Fibroblast of lung (primary cell): ENCODE results near the gene FAXC.

ENCODE experiments used
- EZH2 ChIP-seq: IDR thresholded peaks from 2 replicates; pipeline ENCODE4 v1.5.1; 2012; ENCODE audit warnings: low read length, control low read depth, mild to moderate bottlenecking; ENCODE audit errors: missing control alignments
- TF ChIP-seq, protein P1 (sequence below), 2 donors: IDR thresholded peaks in 1 of 2; conservative IDR thresholded peaks in 1 of 2; 1 replicate in 1 of 2; 2 replicates in 1 of 2; pipeline ENCODE4 v1.5.1; 2011 to 2012; ENCODE audit warnings: low read length in 2 of 2, control low read depth in 1 of 2, inconsistent platforms in 1 of 2, low read depth in 1 of 2, mild to moderate bottlenecking in 1 of 2

DNA sequence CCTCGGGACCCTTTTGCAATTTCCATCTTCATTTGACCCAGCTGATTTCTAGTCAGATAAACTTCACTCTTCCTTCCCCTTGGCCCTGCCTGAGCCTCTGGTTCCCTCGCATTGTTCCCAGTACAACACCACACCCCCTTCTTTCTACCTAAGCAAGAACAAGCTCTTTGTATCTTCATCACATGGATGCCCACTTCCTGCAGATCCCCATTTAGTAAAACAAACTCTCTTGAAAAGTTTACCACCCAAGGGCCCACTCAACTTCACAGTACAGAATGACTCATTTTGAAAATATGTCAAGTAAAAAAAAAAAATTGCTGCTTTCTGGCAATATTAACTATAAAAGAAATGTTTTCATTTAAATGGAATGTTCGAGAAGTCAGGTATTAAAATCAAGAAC lies 5.2 kb downstream of the FAXC start:
- TF ChIP-seq, protein P1, sequence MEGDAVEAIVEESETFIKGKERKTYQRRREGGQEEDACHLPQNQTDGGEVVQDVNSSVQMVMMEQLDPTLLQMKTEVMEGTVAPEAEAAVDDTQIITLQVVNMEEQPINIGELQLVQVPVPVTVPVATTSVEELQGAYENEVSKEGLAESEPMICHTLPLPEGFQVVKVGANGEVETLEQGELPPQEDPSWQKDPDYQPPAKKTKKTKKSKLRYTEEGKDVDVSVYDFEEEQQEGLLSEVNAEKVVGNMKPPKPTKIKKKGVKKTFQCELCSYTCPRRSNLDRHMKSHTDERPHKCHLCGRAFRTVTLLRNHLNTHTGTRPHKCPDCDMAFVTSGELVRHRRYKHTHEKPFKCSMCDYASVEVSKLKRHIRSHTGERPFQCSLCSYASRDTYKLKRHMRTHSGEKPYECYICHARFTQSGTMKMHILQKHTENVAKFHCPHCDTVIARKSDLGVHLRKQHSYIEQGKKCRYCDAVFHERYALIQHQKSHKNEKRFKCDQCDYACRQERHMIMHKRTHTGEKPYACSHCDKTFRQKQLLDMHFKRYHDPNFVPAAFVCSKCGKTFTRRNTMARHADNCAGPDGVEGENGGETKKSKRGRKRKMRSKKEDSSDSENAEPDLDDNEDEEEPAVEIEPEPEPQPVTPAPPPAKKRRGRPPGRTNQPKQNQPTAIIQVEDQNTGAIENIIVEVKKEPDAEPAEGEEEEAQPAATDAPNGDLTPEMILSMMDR (conservative IDR thresholded peaks at IDR 0.05 in 1 of 2, IDR thresholded peaks at IDR 0.05 in 1 of 2; ENCODE audit: low read depth in 1 of 2, low read length in 2 of 2) = no peak
- no peak for TF ChIP-seq EZH2
